Karpas-422 (cell line): Measurements from ENCODE around the gene RFESD. TPM values are rescaled to one million over a fixed set of nuclear protein-coding genes. Genes with fewer than 3 reads are reported as not detected.

Source experiments
- DNase-seq: peaks from one replicate; pipeline ENCODE4 v3.0.0-alpha.2; 2015
- H2AFZ ChIP-seq: fragments of 200-600 bp; sonication (generic); 2 replicates; pipeline ENCODE4 v1.6.1; 2014; ENCODE audit warnings: antibody characterized with exemption, low read length, mixed read lengths
- H3K27ac ChIP-seq: fragments of 200-600 bp; sonication (generic); 2 replicates; pipeline ENCODE4 v1.5.1; 2014; ENCODE audit warnings: mild to moderate bottlenecking, low read length, moderate library complexity
- H3K27me3 ChIP-seq: fragments of 200-600 bp; sonication (generic); 2 replicates; pipeline ENCODE4 v1.6.1; 2014; ENCODE audit warnings: low read length, mixed read lengths
- H3K36me3 ChIP-seq: fragments of 200-600 bp; sonication (generic); 2 replicates; pipeline ENCODE4 v1.6.1; 2014; ENCODE audit warnings: low read length, mixed read lengths; ENCODE audit not compliant: insufficient read depth
- H3K4me1 ChIP-seq: fragments of 200-600 bp; sonication (generic); 2 replicates; pipeline ENCODE4 v1.6.1; 2014; ENCODE audit warnings: mild to moderate bottlenecking, low read length, mixed read lengths
- H3K4me2 ChIP-seq: fragments of 200-600 bp; sonication (generic); 2 replicates; pipeline ENCODE4 v1.6.1; 2014; ENCODE audit warnings: low read length, low read depth, mild to moderate bottlenecking; ENCODE audit not compliant: poor library complexity, severe bottlenecking
- H3K4me3 ChIP-seq: fragments of 200-600 bp; sonication (generic); 2 replicates; pipeline ENCODE4 v1.5.1; 2014; ENCODE audit warnings: mild to moderate bottlenecking, antibody characterized with exemption, low read length, mixed read lengths
- H3K79me2 ChIP-seq: fragments of 200-600 bp; sonication (generic); 2 replicates; pipeline ENCODE4 v1.6.1; 2014; ENCODE audit warnings: mild to moderate bottlenecking, low read length, mixed read lengths
- H3K9ac ChIP-seq: fragments of 200-600 bp; sonication (generic); 2 replicates; pipeline ENCODE4 v1.6.0; 2014; ENCODE audit warnings: low read length
- H3K9me2 ChIP-seq: fragments of 200-600 bp; sonication (generic), shearing (Covaris generic); replicated peaks from 2 replicates; pipeline ENCODE4 v1.6.0; 2014; ENCODE audit warnings: mild to moderate bottlenecking, low read length, moderate library complexity; ENCODE audit not compliant: insufficient read depth
- H3K9me3 ChIP-seq: fragments of 300-700, 200-600 bp; sonication (generic); 2 replicates; pipeline ENCODE4 v1.6.1; 2014; ENCODE audit warnings: low read length, mixed read lengths
- H4K20me1 ChIP-seq: fragments of 200-600 bp; sonication (generic); 2 replicates; pipeline ENCODE4 v1.6.1; 2014; ENCODE audit warnings: mild to moderate bottlenecking, antibody characterized with exemption, low read length, low read depth; ENCODE audit not compliant: insufficient read depth
- total RNA-seq: library from RNA; depleted of rRNA; stranded (reverse); fragments of >200 nt; shearing (Covaris generic); gene quantifications from 2 replicates; pipeline ENCODE4 v1.2.3, GENCODE V29; 2014; ENCODE audit warnings: low replicate concordance

The RFESD gene
- total RNA-seq, 1 experiment from 2014 or later: 6.8 TPM

DNA sequence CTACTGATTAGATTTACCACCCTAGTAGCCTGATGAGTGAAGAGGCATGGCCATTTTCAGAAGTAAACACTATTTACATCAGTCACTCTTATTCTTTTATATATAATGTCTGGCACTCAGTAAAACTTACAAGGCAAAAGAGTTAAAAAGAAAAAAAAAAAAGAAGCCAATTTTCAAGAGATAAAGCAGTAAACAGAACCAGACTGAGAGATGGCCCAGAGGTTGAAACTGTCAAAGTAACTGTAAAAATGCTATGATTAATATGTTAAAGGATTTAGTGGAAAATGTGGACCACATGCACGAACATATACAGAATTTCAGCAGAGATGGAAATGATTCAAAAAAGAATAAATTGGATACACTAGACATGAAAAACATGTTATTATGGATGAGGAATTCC, 33.1 kb upstream of the RFESD start:
- no peak for DNase-seq
- Histone ChIP-seq H3K27me3 (no peaks in the 10 kb centered on the region), H3K36me3 (no peaks in the 10 kb centered on the region), H3K79me2 (no peaks in the 10 kb centered on the region), H3K9me2 (no peaks in the 10 kb centered on the region), H4K20me1 (no peaks in the 10 kb centered on the region), H3K9ac (no peak overlapping the region), H2AFZ (no peak overlapping the region), H3K9me3 (no peaks in the 10 kb centered on the region), H3K4me2 (no peak overlapping the region), H3K4me1 (no peaks in the 10 kb centered on the region), H3K4me3 (no peak overlapping the region), H3K27ac (no peak overlapping the region)

DNA sequence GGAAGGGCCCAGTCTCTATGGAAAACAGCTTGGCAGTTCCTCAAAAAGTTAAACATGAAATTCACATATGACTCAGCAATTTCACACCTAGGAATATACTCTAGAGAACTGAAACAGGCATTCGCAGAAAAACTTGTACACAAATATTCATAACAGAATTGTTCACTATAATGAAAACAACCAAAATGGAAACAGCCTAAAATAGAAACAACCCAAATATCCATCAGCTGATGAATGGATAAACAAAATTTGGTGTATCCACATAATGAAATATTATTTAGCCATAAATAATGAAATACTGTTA, 31.5 kb upstream of the RFESD start:
- Histone ChIP-seq H3K9ac (no peak overlapping the region), H4K20me1 (no peaks in the 10 kb centered on the region), H3K36me3 (no peaks in the 10 kb centered on the region), H3K4me2 (no peak overlapping the region), H2AFZ (no peak overlapping the region), H3K4me3 (no peak overlapping the region), H3K27me3 (no peaks in the 10 kb centered on the region), H3K9me3 (no peaks in the 10 kb centered on the region), H3K27ac (no peak overlapping the region), H3K4me1 (peaks cover 5% of the 10 kb centered on the region; the same call in 1 of the 2 replicates), H3K9me2 (no peaks in the 10 kb centered on the region), H3K79me2 (no peaks in the 10 kb centered on the region)
- DNase-seq: no peak

DNA sequence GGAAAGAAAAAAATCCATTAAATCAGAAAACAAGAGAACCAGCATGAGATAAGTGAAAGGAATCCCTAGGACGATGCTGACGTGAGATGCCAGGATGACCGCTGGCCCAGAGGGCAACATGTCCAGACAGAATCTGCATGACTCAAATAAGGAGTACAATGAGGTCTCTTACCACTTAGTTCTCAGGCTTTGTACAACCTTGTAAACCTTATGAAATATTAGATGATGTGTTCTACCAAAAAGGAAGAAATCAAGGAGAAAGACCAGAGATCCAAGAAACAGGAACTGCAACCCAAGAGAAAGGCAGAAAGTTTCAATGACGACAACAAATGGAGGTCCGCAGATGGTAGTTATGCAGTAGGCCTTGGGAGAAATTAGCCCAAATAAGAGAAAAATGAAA, 29.5 kb upstream of the RFESD start:
- peaks cover 19% of the 10 kb centered on the region for H3K4me1 ChIP-seq
- H3K27me3 ChIP-seq: no peaks in the 10 kb centered on the region
- H3K4me2 ChIP-seq: no peak overlapping the region
- no peak overlapping the region for H3K9ac ChIP-seq
- H3K9me2 ChIP-seq: no peaks in the 10 kb centered on the region
- H3K4me3 ChIP-seq: no peak overlapping the region
- no peak overlapping the region for H3K27ac ChIP-seq
- H3K36me3 ChIP-seq: no peaks in the 10 kb centered on the region
- no peak for DNase-seq
- no peaks in the 10 kb centered on the region for H3K79me2 ChIP-seq
- no peak overlapping the region for H2AFZ ChIP-seq
- no peaks in the 10 kb centered on the region for H3K9me3 ChIP-seq
- H4K20me1 ChIP-seq: no peaks in the 10 kb centered on the region

DNA sequence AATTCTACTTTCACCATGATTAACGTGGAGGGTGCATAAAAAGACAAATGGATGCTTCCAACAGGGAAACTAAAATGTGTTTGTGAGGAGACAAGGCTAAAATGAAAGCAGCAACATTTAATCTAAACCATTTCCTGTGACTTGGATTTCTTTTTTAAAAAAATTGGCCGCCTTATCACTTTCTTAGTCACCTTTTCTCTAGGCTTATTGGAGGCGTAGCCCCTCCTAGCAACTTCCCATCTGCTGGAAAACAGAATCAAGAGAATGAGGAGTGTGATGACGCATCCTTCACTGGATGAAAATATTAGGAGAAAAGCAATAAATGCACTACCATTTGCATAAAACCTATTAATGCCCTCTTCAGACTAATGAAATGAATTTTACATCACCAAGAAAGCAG, 27.5 kb upstream of the RFESD start:
- no peaks in the 10 kb centered on the region for H3K9me3 ChIP-seq
- no peak overlapping the region for H3K27ac ChIP-seq
- H4K20me1 ChIP-seq: no peaks in the 10 kb centered on the region
- H3K9ac ChIP-seq: no peak overlapping the region
- DNase-seq: no peak
- H3K4me2 ChIP-seq: no peak overlapping the region
- H2AFZ ChIP-seq: no peak overlapping the region
- H3K79me2 ChIP-seq: no peaks in the 10 kb centered on the region
- H3K4me1 ChIP-seq: peaks cover 19% of the 10 kb centered on the region
- H3K4me3 ChIP-seq: no peak overlapping the region
- no peaks in the 10 kb centered on the region for H3K36me3 ChIP-seq
- H3K9me2 ChIP-seq: no peaks in the 10 kb centered on the region; the same call in 1 of the 2 replicates
- H3K27me3 ChIP-seq: no peaks in the 10 kb centered on the region

DNA sequence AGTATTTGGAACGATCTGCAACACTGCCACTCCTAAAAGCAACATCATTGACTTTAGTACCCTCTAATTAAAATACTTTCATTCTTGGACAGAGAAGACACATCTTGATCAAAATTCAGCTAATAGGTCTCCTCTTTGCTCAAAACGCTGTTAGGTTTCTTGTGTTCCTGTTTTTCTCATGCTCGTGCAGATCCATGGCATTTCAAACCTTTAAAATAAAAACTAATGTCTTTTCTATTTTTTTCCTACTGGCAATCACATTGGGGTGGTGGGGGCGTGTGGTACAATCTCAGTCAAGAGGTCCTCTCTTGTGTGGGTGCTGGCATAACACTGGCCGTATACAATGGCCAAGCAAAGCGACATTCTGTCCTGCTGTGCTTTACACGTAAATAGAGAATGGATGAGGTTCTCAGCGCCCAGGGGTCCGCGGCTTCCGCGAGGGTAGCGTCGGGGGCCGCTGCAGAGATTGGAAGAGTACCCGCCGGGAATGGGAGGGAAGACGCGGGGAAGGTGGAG, 27.0 kb upstream of the RFESD start:
- Histone ChIP-seq H3K4me3 (no peak overlapping the region), H3K4me2 (no peak overlapping the region), H3K9ac (no peak overlapping the region), H3K79me2 (no peaks in the 10 kb centered on the region), H4K20me1 (no peaks in the 10 kb centered on the region), H3K9me3 (no peaks in the 10 kb centered on the region), H3K27me3 (no peaks in the 10 kb centered on the region), H3K27ac (no peak overlapping the region), H3K4me1 (peaks cover 19% of the 10 kb centered on the region), H3K36me3 (no peaks in the 10 kb centered on the region), H2AFZ (no peak overlapping the region), H3K9me2 (no peaks in the 10 kb centered on the region; the same call in 1 of the 2 replicates)
- DNase-seq: no peak

DNA sequence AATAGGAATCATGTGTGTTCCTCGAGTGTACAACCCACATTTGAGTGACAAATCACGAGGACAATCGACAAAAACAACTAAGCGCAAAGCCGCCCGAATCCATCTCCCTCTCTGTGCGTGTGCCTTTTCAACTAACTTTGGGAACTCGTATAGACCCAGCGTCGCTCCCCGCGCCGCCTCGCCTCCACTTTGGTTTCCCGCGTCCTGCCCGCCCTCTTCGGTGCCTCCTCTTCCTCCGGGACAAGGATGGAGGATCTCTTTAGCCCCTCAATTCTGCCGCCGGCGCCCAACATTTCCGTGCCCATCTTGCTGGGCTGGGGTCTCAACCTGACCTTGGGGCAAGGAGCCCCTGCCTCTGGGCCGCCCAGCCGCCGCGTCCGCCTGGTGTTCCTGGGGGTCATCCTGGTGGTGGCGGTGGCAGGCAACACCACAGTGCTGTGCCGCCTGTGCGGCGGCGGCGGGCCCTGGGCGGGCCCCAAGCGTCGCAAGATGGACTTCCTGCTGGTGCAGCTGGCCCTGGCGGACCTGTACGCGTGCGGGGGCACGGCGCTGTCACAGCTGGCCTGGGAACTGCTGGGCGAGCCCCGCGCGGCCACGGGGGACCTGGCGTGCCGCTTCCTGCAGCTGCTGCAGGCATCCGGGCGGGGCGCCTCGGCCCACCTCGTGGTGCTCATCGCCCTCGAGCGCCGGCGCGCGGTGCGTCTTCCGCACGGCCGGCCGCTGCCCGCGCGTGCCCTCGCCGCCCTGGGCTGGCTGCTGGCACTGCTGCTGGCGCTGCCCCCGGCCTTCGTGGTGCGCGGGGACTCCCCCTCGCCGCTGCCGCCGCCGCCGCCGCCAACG, 26.3 kb upstream of the RFESD start, which contains the start of gene GPR150:
TSS of gene GPR150 (plus strand) at position 58 of the 840 bp plus-strand sequence. CDS start at position 247, 189 bp downstream.
- peak within 1 kb of the TSS; percentile 60 for H3K4me2 ChIP-seq
- no peaks in the 10 kb centered on the region for H3K79me2 ChIP-seq
- no peaks in the 10 kb centered on the region for H3K36me3 ChIP-seq
- H3K9ac ChIP-seq: peak within 1 kb of the TSS; percentile 41
- no peaks in the 10 kb centered on the region for H3K9me3 ChIP-seq
- no peaks in the 10 kb centered on the region; the same call in 1 of the 2 replicates for H3K9me2 ChIP-seq
- H3K4me3 ChIP-seq: peak within 1 kb of the TSS; percentile 55; the same call in 1 of the 2 replicates
- H2AFZ ChIP-seq: peak within 1 kb of the TSS; percentile 56; the same call in 1 of the 2 replicates
- no peak within 1 kb of the TSS for H3K27ac ChIP-seq
- H3K27me3 ChIP-seq: no peaks in the 10 kb centered on the region
- peak; percentile 66 for DNase-seq
- peaks cover 19% of the 10 kb centered on the region for H3K4me1 ChIP-seq
- no peaks in the 10 kb centered on the region for H4K20me1 ChIP-seq

DNA sequence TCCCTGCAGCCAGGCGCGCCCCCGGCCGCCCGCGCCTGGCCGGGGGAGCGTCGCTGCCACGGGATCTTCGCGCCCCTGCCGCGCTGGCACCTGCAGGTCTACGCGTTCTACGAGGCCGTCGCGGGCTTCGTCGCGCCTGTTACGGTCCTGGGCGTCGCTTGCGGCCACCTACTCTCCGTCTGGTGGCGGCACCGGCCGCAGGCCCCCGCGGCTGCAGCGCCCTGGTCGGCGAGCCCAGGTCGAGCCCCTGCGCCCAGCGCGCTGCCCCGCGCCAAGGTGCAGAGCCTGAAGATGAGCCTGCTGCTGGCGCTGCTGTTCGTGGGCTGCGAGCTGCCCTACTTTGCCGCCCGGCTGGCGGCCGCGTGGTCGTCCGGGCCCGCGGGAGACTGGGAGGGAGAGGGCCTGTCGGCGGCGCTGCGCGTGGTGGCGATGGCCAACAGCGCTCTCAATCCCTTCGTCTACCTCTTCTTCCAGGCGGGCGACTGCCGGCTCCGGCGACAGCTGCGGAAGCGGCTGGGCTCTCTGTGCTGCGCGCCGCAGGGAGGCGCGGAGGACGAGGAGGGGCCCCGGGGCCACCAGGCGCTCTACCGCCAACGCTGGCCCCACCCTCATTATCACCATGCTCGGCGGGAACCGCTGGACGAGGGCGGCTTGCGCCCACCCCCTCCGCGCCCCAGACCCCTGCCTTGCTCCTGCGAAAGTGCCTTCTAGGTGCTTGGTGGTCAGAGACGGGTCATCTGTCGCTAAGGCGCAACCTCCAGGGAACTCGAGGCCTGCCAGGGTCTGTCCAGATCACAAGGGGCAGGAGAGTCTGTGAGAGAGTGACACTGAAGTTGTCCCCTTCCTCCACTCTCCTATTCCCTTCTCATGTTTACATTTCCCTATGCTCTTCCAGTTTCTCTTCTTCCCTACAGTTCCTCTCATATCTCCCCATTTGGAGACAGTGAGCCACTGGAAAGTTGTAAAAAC, 25.4 kb upstream of the RFESD start:
- no peaks in the 10 kb centered on the region for H4K20me1 ChIP-seq
- no peaks in the 10 kb centered on the region; the same call in 1 of the 2 replicates for H3K9me2 ChIP-seq
- H3K9me3 ChIP-seq: no peaks in the 10 kb centered on the region
- peak overlapping the region; percentile 41 for H3K9ac ChIP-seq
- DNase-seq: no peak
- H2AFZ ChIP-seq: peak overlapping the region; percentile 56; the same call in 1 of the 2 replicates
- no peaks in the 10 kb centered on the region for H3K27me3 ChIP-seq
- H3K79me2 ChIP-seq: no peaks in the 10 kb centered on the region
- no peak overlapping the region for H3K27ac ChIP-seq
- H3K36me3 ChIP-seq: no peaks in the 10 kb centered on the region
- peak overlapping the region; percentile 43; the same call in 1 of the 2 replicates for H3K4me3 ChIP-seq
- peak overlapping the region; percentile 48 for H3K4me2 ChIP-seq
- peaks cover 19% of the 10 kb centered on the region for H3K4me1 ChIP-seq
